Caco-2 (cell line): ENCODE measurements around the gene BACH2. TPM values are rescaled to one million over a fixed set of nuclear protein-coding genes. Genes with fewer than 3 reads are reported as not detected.

ENCODE experiments used
- BruUV-seq: library from RNA; stranded (reverse); fragments of 400-500 nt; replicated peaks from 2 replicates; lab custom pipeline; 2021; lab: Mats Ljungman, UMichigan
- CTCF ChIA-PET: fragments of 300-600 bp; sonication (Branson Sonifier 250); formaldehyde crosslinking; loops from one replicate; lab custom pipeline; 2022; ENCODE audit warnings: antibody characterized with exemption; lab: Charles Lee
- POLR2A ChIA-PET: fragments of 300-600 bp; sonication (Branson Sonifier 250); formaldehyde crosslinking; loops from one replicate; lab custom pipeline; 2022; ENCODE audit warnings: antibody characterized with exemption; lab: Charles Lee
- DNase-seq, 2 experiments: peaks; one replicate each; pipeline versions ENCODE4 v3.0.0 to v3.0.0-alpha.2; 2020 to 2022
- H3K27me3 ChIP-seq: replicated peaks from 2 replicates; pipeline ENCODE4 v1.6.0; 2011; ENCODE audit warnings: low read length; ENCODE audit not compliant: control insufficient read depth, insufficient read depth
- H3K36me3 ChIP-seq: 2 replicates; pipeline ENCODE4 v1.5.1; 2011; ENCODE audit warnings: low read length; ENCODE audit not compliant: control insufficient read depth, insufficient read depth
- H3K4me1 ChIP-seq: fragments of 250-450 bp; sonication (Bioruptor Pico); 2 replicates; pipeline ENCODE4 v1.5.1; 2020; ENCODE audit warnings: mild to moderate bottlenecking
- H3K4me3 ChIP-seq: 2 replicates; pipeline ENCODE4 v1.5.1; 2011; ENCODE audit warnings: low read depth, mild to moderate bottlenecking, control low read depth, low read length
- H3K9me3 ChIP-seq: fragments of 250-450 bp; sonication (Bioruptor Pico); 2 replicates; pipeline ENCODE4 v1.5.1; 2020; ENCODE audit warnings: mild to moderate bottlenecking, moderate library complexity
- H3K27ac Mint-ChIP-seq: one replicate; pipeline ENCODE4 v1.8.0; 2022; ENCODE audit warnings: mixed read lengths; ENCODE audit not compliant: unreplicated experiment
- H3K27me3 Mint-ChIP-seq: one replicate; pipeline ENCODE4 v1.8.0; 2022; ENCODE audit warnings: mixed read lengths; ENCODE audit not compliant: insufficient read depth, unreplicated experiment
- H3K36me3 Mint-ChIP-seq: one replicate; pipeline ENCODE4 v1.8.0; 2022; ENCODE audit warnings: mild to moderate bottlenecking, mixed read lengths; ENCODE audit not compliant: insufficient read depth, unreplicated experiment
- H3K4me1 Mint-ChIP-seq: one replicate; pipeline ENCODE4 v1.8.0; 2022; ENCODE audit warnings: low read depth, mixed read lengths; ENCODE audit not compliant: unreplicated experiment
- H3K4me3 Mint-ChIP-seq: one replicate; pipeline ENCODE4 v1.8.0; 2022; ENCODE audit warnings: mild to moderate bottlenecking, moderate library complexity, mixed read lengths; ENCODE audit not compliant: unreplicated experiment
- H3K9me3 Mint-ChIP-seq: one replicate; pipeline ENCODE4 v1.8.0; 2022; ENCODE audit warnings: mixed read lengths; ENCODE audit not compliant: unreplicated experiment
- CTCF ChIP-seq, 2 experiments: fragments of 200-600 bp in 1 of 2; IDR thresholded peaks; 1 replicate in 1 of 2; 2 replicates in 1 of 2; pipeline versions ENCODE4 v1.5.1 to v1.8.0; 2011 to 2022; ENCODE audit warnings: antibody characterized with exemption in 1 of 2, control low read depth in 1 of 2, inconsistent platforms in 1 of 2, low read depth in 1 of 2, low read length in 1 of 2, mild to moderate bottlenecking in 1 of 2, moderate library complexity in 1 of 2; ENCODE audit not compliant: insufficient read depth in 1 of 2, severe bottlenecking in 1 of 2, unreplicated experiment in 1 of 2
- intact Hi-C: fragments of 100-400 bp; cut with micrococcal nuclease; formaldehyde crosslinking; loops from one replicate; pipeline ENCODE4 v1.10.0; 2022; ENCODE audit not compliant: unreplicated experiment
- total RNA-seq: library from RNA; stranded (reverse); gene quantifications from 2 replicates; pipeline ENCODE4 v1.2.3, GENCODE V29; 2022

Gene BACH2
- total RNA-seq, 1 experiment from 2014 or later: 0.43 TPM

- Histone ChIP-seq H3K9me3 (no peaks in the 10 kb centered on the region), H3K4me3 (no peak overlapping the region), H3K27me3 (no peaks in the 10 kb centered on the region), H3K4me1 (no peaks in the 10 kb centered on the region), H3K36me3 (no peaks in the 10 kb centered on the region)
- POLR2A ChIA-PET: no interaction called here
- intact Hi-C loops: no loop called here
- no peak for TF ChIP-seq CTCF (IDR thresholded peaks at IDR 0.05; ENCODE audit: insufficient read depth in 1 of 2, low read depth in 1 of 2, low read length in 1 of 2, severe bottlenecking in 1 of 2, unreplicated experiment in 1 of 2)
- Mint-ChIP-seq H3K27ac (no peak overlapping the region), H3K36me3 (no peaks in the 10 kb centered on the region), H3K9me3 (no peaks in the 10 kb centered on the region), H3K4me1 (no peaks in the 10 kb centered on the region), H3K4me3 (no peak overlapping the region), H3K27me3 (no peaks in the 10 kb centered on the region)
- no peak for DNase-seq
- CTCF ChIA-PET: no interaction called here
- BruUV-seq: no TSS peak
These were observed 66.0 kb downstream of the BACH2 start for GRCh38 chr6:90230548-90231215.

GRCh38 chr6:90229331-90230010 is 67.2 kb downstream of the BACH2 start:
- TF ChIP-seq CTCF (IDR thresholded peaks at IDR 0.05; ENCODE audit: insufficient read depth in 1 of 2, low read depth in 1 of 2, low read length in 1 of 2, severe bottlenecking in 1 of 2, unreplicated experiment in 1 of 2): no peak
- CTCF ChIA-PET: no interaction called here
- Histone ChIP-seq H3K4me1 (no peaks in the 10 kb centered on the region), H3K36me3 (no peaks in the 10 kb centered on the region), H3K9me3 (no peaks in the 10 kb centered on the region), H3K27me3 (no peaks in the 10 kb centered on the region), H3K4me3 (no peak overlapping the region)
- no peaks in the 10 kb centered on the region for H3K36me3 Mint-ChIP-seq
- intact Hi-C loops: no loop called here
- POLR2A ChIA-PET: no interaction called here
- BruUV-seq: no TSS peak
- no peak for DNase-seq
- H3K4me3 Mint-ChIP-seq: no peak overlapping the region
- H3K27ac Mint-ChIP-seq: no peak overlapping the region
- no peaks in the 10 kb centered on the region for H3K27me3 Mint-ChIP-seq
- H3K9me3 Mint-ChIP-seq: no peaks in the 10 kb centered on the region
- H3K4me1 Mint-ChIP-seq: no peaks in the 10 kb centered on the region

GRCh38 chr6:90227673-90228072 is 69.0 kb downstream of the BACH2 start:
- Mint-ChIP-seq H3K4me1 (peaks cover 3% of the 10 kb centered on the region), H3K27ac (no peak overlapping the region), H3K4me3 (no peak overlapping the region), H3K27me3 (no peaks in the 10 kb centered on the region), H3K36me3 (no peaks in the 10 kb centered on the region), H3K9me3 (peaks cover 6% of the 10 kb centered on the region)
- TF ChIP-seq CTCF (IDR thresholded peaks at IDR 0.05; ENCODE audit: insufficient read depth in 1 of 2, low read depth in 1 of 2, low read length in 1 of 2, severe bottlenecking in 1 of 2, unreplicated experiment in 1 of 2): no peak
- ChIA-PET POLR2A (no interaction called here), CTCF (no interaction called here)
- Histone ChIP-seq H3K27me3 (no peaks in the 10 kb centered on the region), H3K9me3 (no peaks in the 10 kb centered on the region), H3K36me3 (no peaks in the 10 kb centered on the region), H3K4me3 (no peak overlapping the region), H3K4me1 (no peaks in the 10 kb centered on the region)
- no TSS peak for BruUV-seq
- intact Hi-C loops: no loop called here
- DNase-seq: no peak
